Measurements from ENCODE around the gene GON7.

- TF ChIP-seq POLR2A (IDR thresholded peaks at IDR 0.05): no peak
- TF ChIP-seq CTCF (IDR thresholded peaks at IDR 0.05): peak in 2 of 6 experiments; percentile 19 to 27
These were observed 823 bp upstream of the GON7 start for GRCh38 chr14:93207468-93208308.
